Osteocyte (in vitro differentiated cells): ENCODE results near the gene TUBGCP2. TPM values are rescaled to one million over a fixed set of nuclear protein-coding genes. Genes with fewer than 3 reads are reported as not detected.

ENCODE experiments used
- DNase-seq: peaks from one replicate; pipeline ENCODE4 v3.0.0; 2021; ENCODE audit warnings: mixed read lengths; ENCODE audit not compliant: unreplicated experiment; ENCODE audit errors: extremely low spot score
- H3K27ac Mint-ChIP-seq: one replicate; pipeline ENCODE4 v1.8.0; 2021; ENCODE audit warnings: mild to moderate bottlenecking, mixed read lengths; ENCODE audit not compliant: unreplicated experiment
- H3K27me3 Mint-ChIP-seq: one replicate; pipeline ENCODE4 v1.8.0; 2021; ENCODE audit warnings: mixed read lengths; ENCODE audit not compliant: unreplicated experiment
- H3K36me3 Mint-ChIP-seq: one replicate; pipeline ENCODE4 v1.8.0; 2021; ENCODE audit warnings: mixed read lengths; ENCODE audit not compliant: unreplicated experiment
- H3K4me1 Mint-ChIP-seq: one replicate; pipeline ENCODE4 v1.8.0; 2021; ENCODE audit warnings: mixed read lengths; ENCODE audit not compliant: unreplicated experiment
- H3K4me3 Mint-ChIP-seq: one replicate; pipeline ENCODE4 v1.8.0; 2021; ENCODE audit warnings: mild to moderate bottlenecking, moderate library complexity, mixed read lengths; ENCODE audit not compliant: unreplicated experiment
- H3K9me3 Mint-ChIP-seq: one replicate; pipeline ENCODE4 v1.8.0; 2021; ENCODE audit warnings: mixed read lengths; ENCODE audit not compliant: unreplicated experiment
- CTCF ChIP-seq: fragments of 200-600 bp; sonication (generic); IDR thresholded peaks from 2 replicates; pipeline ENCODE4 v1.5.0; 2021; ENCODE audit warnings: antibody characterized with exemption, mild to moderate bottlenecking, moderate library complexity
- total RNA-seq: library from RNA; stranded (reverse); gene quantifications from 2 replicates; pipeline ENCODE4 v1.2.1, GENCODE V29; 2021

The TUBGCP2 gene
- total RNA-seq, 1 donor from 2014 or later: 75.2 TPM

- Mint-ChIP-seq H3K4me3 (no peak overlapping the region), H3K36me3 (peaks cover 2% of the 10 kb centered on the region), H3K27me3 (peaks cover 26% of the 10 kb centered on the region), H3K4me1 (peaks cover 22% of the 10 kb centered on the region), H3K9me3 (peaks cover 5% of the 10 kb centered on the region), H3K27ac (no peak overlapping the region)
- no peak for DNase-seq
- TF ChIP-seq CTCF: no peak
Measured at GRCh38 chr10:133332936-133333699, 24.4 kb upstream of the TUBGCP2 start.

DNA sequence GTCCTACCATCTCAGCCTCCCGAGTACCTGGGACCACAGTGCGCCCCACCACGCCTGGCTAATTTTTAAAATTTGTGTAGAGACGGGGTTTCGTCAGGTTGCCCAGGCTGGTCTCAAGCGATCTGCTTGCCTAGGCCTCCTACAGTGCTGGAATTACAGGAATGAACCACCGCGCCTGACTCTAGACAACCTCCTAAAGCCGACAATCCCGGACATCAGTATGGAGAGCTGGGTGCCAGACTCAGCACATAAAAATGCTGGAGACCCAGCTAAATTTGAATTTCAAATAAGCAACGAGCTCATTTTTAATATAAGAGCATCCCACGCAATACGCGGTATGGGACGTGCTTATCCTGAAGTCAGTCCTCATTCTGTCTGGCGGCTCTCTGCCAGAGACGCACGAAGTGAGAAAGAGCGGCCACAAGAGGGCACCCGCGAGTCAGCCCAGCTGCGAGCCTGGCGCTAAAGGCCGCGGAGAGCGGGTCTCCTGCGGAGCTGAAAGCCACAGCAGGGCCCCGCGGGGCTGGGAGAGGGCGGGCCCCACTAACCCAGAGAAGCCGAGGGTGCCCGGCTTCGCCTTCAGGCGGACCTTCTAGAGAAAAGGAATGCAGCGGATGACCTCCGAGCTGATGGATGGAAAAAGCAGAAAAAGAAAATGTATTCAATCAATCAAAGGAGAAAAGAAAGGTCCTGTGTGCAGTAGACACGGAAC is 21.0 kb upstream of the TUBGCP2 start:
- Mint-ChIP-seq H3K4me3 (peak overlapping the region; percentile 48), H3K27ac (peak overlapping the region; percentile 83), H3K27me3 (peaks cover 24% of the 10 kb centered on the region), H3K4me1 (peaks cover 43% of the 10 kb centered on the region), H3K9me3 (peaks cover 5% of the 10 kb centered on the region), H3K36me3 (peaks cover 2% of the 10 kb centered on the region)
- peak; percentile 99 for TF ChIP-seq CTCF
- peak; percentile 97 for DNase-seq

- Mint-ChIP-seq H3K36me3 (peaks cover 2% of the 10 kb centered on the region), H3K27me3 (peaks cover 21% of the 10 kb centered on the region), H3K9me3 (peaks cover 5% of the 10 kb centered on the region), H3K4me3 (no peak overlapping the region), H3K4me1 (peaks cover 45% of the 10 kb centered on the region), H3K27ac (peak overlapping the region; percentile 83)
- DNase-seq: no peak
- no peak for TF ChIP-seq CTCF
Measured at GRCh38 chr10:133328358-133329343, 20.0 kb upstream of the TUBGCP2 start.

GRCh38 chr10:133327651-133328357 is 19.1 kb upstream of the TUBGCP2 start:
- no peak overlapping the region for H3K27ac Mint-ChIP-seq
- H3K4me1 Mint-ChIP-seq: peaks cover 45% of the 10 kb centered on the region
- no peak for DNase-seq
- H3K4me3 Mint-ChIP-seq: no peak overlapping the region
- no peak for TF ChIP-seq CTCF
- peaks cover 2% of the 10 kb centered on the region for H3K36me3 Mint-ChIP-seq
- peaks cover 14% of the 10 kb centered on the region for H3K27me3 Mint-ChIP-seq
- peaks cover 5% of the 10 kb centered on the region for H3K9me3 Mint-ChIP-seq
